AG09319 (cell line): ENCODE data around the gene IFFO2.

ENCODE experiments used
- DNase-seq: peaks from one replicate; pipeline ENCODE4 v3.0.0-alpha.2; 2010; ENCODE audit warnings: low read depth; ENCODE audit errors: extremely low read depth
- TF ChIP-seq, protein P1 (sequence below): IDR thresholded peaks from 2 replicates; pipeline ENCODE4 v1.5.1; 2011; ENCODE audit warnings: low read depth, mild to moderate bottlenecking, inconsistent platforms, low read length, moderate library complexity

Gene IFFO2

DNA sequence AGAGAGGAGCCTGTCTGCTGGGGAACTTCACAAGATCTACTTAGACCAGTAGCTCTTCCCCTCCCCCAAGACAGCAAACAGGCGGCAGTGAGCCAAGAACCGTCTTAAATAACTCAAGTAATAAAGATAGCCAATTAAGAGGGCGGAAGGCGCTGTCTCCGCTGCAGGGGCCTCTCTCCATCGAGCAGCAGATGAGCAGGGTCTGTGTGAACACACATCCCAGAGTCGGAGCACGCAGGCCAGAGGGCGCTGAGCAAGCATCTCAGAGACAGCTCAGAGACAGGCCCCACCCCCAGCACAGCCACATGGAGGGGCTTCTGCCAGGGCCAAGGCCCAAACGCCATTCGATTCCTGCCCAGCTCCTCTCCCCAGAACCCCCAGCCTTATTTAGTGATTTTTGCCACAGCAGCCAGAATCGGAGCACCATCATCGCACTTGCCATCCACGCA, 11.1 kb downstream of the IFFO2 start:
- DNase-seq: no peak
- TF ChIP-seq, protein P1, sequence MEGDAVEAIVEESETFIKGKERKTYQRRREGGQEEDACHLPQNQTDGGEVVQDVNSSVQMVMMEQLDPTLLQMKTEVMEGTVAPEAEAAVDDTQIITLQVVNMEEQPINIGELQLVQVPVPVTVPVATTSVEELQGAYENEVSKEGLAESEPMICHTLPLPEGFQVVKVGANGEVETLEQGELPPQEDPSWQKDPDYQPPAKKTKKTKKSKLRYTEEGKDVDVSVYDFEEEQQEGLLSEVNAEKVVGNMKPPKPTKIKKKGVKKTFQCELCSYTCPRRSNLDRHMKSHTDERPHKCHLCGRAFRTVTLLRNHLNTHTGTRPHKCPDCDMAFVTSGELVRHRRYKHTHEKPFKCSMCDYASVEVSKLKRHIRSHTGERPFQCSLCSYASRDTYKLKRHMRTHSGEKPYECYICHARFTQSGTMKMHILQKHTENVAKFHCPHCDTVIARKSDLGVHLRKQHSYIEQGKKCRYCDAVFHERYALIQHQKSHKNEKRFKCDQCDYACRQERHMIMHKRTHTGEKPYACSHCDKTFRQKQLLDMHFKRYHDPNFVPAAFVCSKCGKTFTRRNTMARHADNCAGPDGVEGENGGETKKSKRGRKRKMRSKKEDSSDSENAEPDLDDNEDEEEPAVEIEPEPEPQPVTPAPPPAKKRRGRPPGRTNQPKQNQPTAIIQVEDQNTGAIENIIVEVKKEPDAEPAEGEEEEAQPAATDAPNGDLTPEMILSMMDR: no peak

DNA sequence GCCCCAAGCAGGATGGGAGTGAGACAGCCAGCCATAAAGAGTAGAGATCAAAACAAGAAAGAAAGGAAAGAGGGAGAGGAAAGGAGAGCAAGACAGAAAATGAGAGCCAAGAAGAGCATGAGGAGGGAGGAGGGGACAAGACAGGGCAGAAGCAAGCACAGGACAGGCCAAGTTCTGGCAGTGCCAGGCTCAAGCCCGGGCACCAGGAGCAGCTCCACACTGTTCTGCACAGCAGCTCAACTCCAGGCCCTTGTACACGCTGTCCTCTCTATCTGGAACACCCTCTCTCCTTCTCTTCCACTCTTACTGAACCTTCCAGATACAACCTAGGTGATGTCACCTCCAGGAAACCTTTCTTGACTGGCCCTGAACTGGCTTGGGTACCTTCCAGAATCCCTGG, 11.7 kb downstream of the IFFO2 start:
- TF ChIP-seq, protein P1: no peak
- no peak for DNase-seq

DNA sequence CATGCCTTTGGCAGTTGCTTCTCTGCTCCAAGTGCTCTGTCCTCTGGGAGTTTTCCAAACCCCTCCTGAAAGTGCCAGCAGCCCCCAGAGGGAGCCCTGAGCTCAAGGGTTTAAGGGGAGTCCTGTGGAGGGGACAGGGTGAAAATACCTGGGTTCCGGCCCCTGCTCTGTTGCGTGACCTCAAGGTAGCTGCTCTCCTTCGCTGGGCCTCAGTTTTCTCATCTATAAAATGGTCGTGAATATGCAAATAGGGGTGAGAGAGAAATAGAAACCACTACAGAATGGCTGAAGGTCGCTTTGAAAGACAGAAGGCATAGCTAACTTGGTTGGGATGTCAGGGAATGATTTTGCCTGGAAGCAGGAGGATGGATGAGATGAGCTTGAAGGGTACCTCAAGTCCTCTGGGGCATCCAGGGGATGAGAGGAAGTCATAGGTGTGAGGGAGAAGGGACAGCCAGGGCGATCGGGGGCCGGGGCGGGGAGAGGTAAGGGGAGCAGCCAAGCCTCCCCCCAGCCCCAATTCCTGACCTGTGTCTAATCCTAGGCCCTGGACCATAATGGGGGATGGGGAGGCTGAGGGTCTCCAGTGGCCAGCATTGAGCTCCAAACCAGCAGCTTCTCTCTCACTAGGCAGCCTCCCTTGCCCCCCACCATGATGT, 12.4 kb downstream of the IFFO2 start:
- TF ChIP-seq, protein P1: no peak
- DNase-seq: no peak

DNA sequence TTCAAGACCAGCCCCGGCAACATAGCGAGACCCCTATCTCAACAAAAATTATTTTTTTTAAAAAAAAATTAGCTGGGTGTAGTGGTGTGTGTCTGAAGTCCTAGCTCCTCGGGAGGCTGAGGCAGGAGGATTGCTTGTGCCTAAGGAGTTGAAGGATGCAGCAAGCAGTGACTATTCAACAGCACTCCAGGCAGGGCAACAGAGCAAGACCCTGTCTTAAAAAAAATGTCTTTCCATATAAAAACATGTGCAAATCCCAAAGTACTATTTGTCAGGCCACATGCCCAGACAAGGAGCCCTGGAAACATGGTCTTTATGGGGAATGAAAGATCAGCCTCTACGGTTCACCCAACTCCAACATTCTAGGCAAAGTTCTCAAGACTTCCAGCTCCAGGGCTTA, 13.3 kb downstream of the IFFO2 start:
- TF ChIP-seq, protein P1: no peak

DNA sequence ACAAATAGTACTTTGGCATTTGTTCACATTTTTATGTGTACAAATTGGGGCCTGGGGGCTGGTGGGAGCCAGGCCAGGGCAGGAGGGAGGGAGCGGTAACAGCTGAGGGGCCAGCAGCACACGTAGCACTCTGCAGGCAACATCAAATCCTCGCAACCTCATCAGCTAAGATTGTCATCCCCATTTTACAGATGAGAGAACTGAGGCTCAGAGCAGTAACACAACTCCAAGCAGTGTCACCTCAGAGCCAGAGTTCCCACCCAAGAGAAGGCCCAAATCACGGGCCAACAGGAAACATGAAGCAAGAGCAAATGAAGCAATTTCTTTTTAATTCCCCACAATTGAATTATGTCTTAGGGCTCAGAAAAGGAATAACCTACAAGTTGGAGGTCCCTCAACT, 14.1 kb downstream of the IFFO2 start:
- TF ChIP-seq, protein P1: no peak
- DNase-seq: no peak

More for the DNA sequence above, 13.3 kb downstream of the IFFO2 start:
- no peak for DNase-seq

DNA sequence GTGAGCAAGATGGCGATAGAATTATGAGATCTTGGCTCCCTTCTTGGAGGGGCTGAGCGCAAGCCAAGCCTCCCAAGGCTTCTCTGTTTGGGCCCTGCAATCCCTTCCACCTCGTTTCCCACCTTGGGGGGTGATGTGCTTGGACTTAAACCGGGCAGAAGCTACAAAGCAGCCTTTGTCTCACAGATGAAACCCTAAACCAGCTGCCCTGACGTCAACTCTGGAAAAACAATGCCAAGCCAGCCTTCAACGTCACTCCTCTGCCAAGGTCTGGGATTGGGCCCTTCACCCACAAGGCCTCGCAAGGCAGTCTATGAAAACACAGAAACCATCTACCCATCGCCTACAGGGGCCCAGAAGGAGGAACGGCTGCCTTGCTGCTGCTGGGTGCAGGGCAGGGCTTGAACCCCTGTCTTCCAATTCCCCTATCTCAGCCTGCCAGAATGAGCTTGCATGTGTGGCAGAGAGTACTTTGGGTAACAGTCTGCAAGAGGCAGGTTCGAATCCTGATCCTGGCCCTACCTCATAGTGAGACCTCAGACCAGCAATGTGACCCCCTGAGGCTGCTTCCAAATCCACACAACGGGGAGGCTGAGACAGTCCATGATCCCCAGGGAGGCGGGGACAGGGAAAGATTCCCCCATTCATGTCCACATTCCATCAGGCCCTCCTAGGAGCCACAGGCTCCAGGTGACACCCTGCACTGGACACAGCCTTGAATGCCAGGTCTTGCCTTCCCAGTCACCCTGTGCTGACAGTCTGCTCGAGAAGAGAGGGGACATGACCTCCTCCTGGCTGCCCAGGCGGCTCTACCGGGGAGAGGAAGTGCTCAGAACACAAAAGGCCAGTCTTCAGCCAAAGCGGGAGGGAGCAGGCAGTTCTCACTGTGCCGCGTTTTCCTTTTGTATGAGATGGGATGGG, 15.0 kb downstream of the IFFO2 start:
- no peak for DNase-seq
- TF ChIP-seq, protein P1: no peak
